ENCODE results near the gene PPP1CA. TPM values are rescaled to one million over a fixed set of nuclear protein-coding genes. Genes with fewer than 3 reads are reported as not detected.

The PPP1CA gene
- total RNA-seq, 1 donor: 169 TPM

GRCh38 chr11:67395555-67396258 is 6.0 kb downstream of the PPP1CA start:
- Histone ChIP-seq H4K20me1 (ENCODE audit: insufficient read depth, low read length) (peaks cover 22% of the 10 kb centered on the region), H3K27me3 (ENCODE audit: insufficient read depth, low read length) (no peaks in the 10 kb centered on the region), H3K4me1 (ENCODE audit: insufficient read depth, low read length) (peaks cover 19% of the 10 kb centered on the region), H3K4me2 (ENCODE audit: insufficient read depth, low read length) (no peak overlapping the region), H3K36me3 (ENCODE audit: insufficient read depth, low read length) (peaks cover 38% of the 10 kb centered on the region), H3K9me3 (ENCODE audit: low read depth, low read length) (no peaks in the 10 kb centered on the region), H3K79me2 (ENCODE audit: insufficient read depth, low read length) (peaks cover 46% of the 10 kb centered on the region), H3K27ac (ENCODE audit: low read depth, low read length) (no peak overlapping the region), H2AFZ (ENCODE audit: low read length) (no peak overlapping the region), H3K4me3 (ENCODE audit: insufficient read depth, low read length) (no peak overlapping the region)
- DNase-seq (ENCODE audit: insufficient read length, low spot score, missing footprints): peak; percentile 60
- TF ChIP-seq CTCF (IDR thresholded peaks at IDR 0.05; ENCODE audit: extremely low read depth, low read depth, low read length): no peak

GRCh38 chr11:67393990-67394389 is 7.7 kb downstream of the PPP1CA start:
- Histone ChIP-seq H4K20me1 (ENCODE audit: insufficient read depth, low read length) (peaks cover 9% of the 10 kb centered on the region), H3K9me3 (ENCODE audit: low read depth, low read length) (no peaks in the 10 kb centered on the region), H3K79me2 (ENCODE audit: insufficient read depth, low read length) (peaks cover 31% of the 10 kb centered on the region), H2AFZ (ENCODE audit: low read length) (no peak overlapping the region), H3K4me2 (ENCODE audit: insufficient read depth, low read length) (no peak overlapping the region), H3K4me3 (ENCODE audit: insufficient read depth, low read length) (no peak overlapping the region), H3K27me3 (ENCODE audit: insufficient read depth, low read length) (no peaks in the 10 kb centered on the region), H3K36me3 (ENCODE audit: insufficient read depth, low read length) (peaks cover 26% of the 10 kb centered on the region), H3K27ac (ENCODE audit: low read depth, low read length) (no peak overlapping the region), H3K4me1 (ENCODE audit: insufficient read depth, low read length) (peaks cover 13% of the 10 kb centered on the region)
- peak; percentile 43 for DNase-seq (ENCODE audit: insufficient read length, low spot score, missing footprints)
- TF ChIP-seq CTCF (IDR thresholded peaks at IDR 0.05; ENCODE audit: extremely low read depth, low read depth, low read length): no peak

GRCh38 chr11:67393437-67393836 is 8.2 kb downstream of the PPP1CA start:
- no peak overlapping the region for H3K4me3 ChIP-seq (ENCODE audit: insufficient read depth, low read length)
- TF ChIP-seq CTCF (IDR thresholded peaks at IDR 0.05; ENCODE audit: extremely low read depth, low read depth, low read length): no peak

GRCh38 chr11:67392183-67392715 is 9.4 kb downstream of the PPP1CA start:
- peaks cover 24% of the 10 kb centered on the region for H3K79me2 ChIP-seq (ENCODE audit: insufficient read depth, low read length)
- DNase-seq (ENCODE audit: insufficient read length, low spot score, missing footprints): peak; percentile 95
- no peaks in the 10 kb centered on the region for H3K27me3 ChIP-seq (ENCODE audit: insufficient read depth, low read length)
- no peak for TF ChIP-seq CTCF (IDR thresholded peaks at IDR 0.05; ENCODE audit: extremely low read depth, low read depth, low read length)
- peak overlapping the region; percentile 85 for H2AFZ ChIP-seq (ENCODE audit: low read length)
- H4K20me1 ChIP-seq (ENCODE audit: insufficient read depth, low read length): no peaks in the 10 kb centered on the region
- H3K4me3 ChIP-seq (ENCODE audit: insufficient read depth, low read length): peak overlapping the region; percentile 87
- H3K4me1 ChIP-seq (ENCODE audit: insufficient read depth, low read length): peaks cover 13% of the 10 kb centered on the region
- peak overlapping the region; percentile 83 for H3K27ac ChIP-seq (ENCODE audit: low read depth, low read length)
- H3K9me3 ChIP-seq (ENCODE audit: low read depth, low read length): no peaks in the 10 kb centered on the region
- H3K4me2 ChIP-seq (ENCODE audit: insufficient read depth, low read length): peak overlapping the region; percentile 99
- peaks cover 8% of the 10 kb centered on the region for H3K36me3 ChIP-seq (ENCODE audit: insufficient read depth, low read length)

More at GRCh38 chr11:67393437-67393836, 8.2 kb downstream of the PPP1CA start:
- no peaks in the 10 kb centered on the region for H3K9me3 ChIP-seq (ENCODE audit: low read depth, low read length)
- H4K20me1 ChIP-seq (ENCODE audit: insufficient read depth, low read length): peaks cover 5% of the 10 kb centered on the region
- peak; percentile 21 for DNase-seq (ENCODE audit: insufficient read length, low spot score, missing footprints)
- H3K36me3 ChIP-seq (ENCODE audit: insufficient read depth, low read length): peaks cover 20% of the 10 kb centered on the region
- H3K27ac ChIP-seq (ENCODE audit: low read depth, low read length): no peak overlapping the region
- H3K4me2 ChIP-seq (ENCODE audit: insufficient read depth, low read length): no peak overlapping the region
- no peak overlapping the region for H2AFZ ChIP-seq (ENCODE audit: low read length)
- no peaks in the 10 kb centered on the region for H3K27me3 ChIP-seq (ENCODE audit: insufficient read depth, low read length)
- H3K79me2 ChIP-seq (ENCODE audit: insufficient read depth, low read length): peaks cover 28% of the 10 kb centered on the region
- peaks cover 13% of the 10 kb centered on the region for H3K4me1 ChIP-seq (ENCODE audit: insufficient read depth, low read length)
